Upper lobe of left lung (tissue), 4 donors: ENCODE data around the gene TRMT6.

Experiments
- POLR2AphosphoS5 ChIP-seq, 2 donors: sonication (generic); formaldehyde crosslinking; IDR thresholded peaks; one replicate each; pipeline ENCODE4 v1.5.1; 2017; ENCODE audit warnings: antibody characterized with exemption in 2 of 2
- TF ChIP-seq, protein P1 (sequence below), 6 experiments: fragments of 450-650 bp in 4 of 6; fragments of 200-600 bp in 2 of 6; sonication (generic) in 2 of 6; IDR thresholded peaks; one replicate each; pipeline ENCODE4 v1.5.1; 2016 to 2019; ENCODE audit warnings: antibody characterized with exemption in 6 of 6

DNA sequence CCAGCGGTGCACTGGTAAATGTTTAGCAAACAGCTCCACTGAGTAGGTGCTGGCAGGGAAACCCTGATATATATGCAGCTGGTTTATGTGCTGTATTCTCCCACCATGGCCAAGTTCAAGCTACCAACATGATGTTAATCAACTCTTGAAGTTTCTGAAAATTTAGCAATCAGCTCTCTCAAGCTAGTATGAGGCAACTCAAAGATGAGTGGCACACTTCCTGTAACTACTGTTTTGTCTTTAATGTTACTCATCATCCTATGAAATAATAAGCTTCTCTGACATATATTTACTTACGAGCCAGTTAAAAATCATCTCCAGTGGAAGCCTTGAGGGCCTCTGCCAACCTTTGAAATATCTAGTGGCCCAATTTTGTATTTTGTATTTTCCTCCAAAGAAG is 54.7 kb downstream of the TRMT6 start:
- TF ChIP-seq POLR2AphosphoS5 (IDR thresholded peaks at IDR 0.05): no peak
- TF ChIP-seq, protein P1, sequence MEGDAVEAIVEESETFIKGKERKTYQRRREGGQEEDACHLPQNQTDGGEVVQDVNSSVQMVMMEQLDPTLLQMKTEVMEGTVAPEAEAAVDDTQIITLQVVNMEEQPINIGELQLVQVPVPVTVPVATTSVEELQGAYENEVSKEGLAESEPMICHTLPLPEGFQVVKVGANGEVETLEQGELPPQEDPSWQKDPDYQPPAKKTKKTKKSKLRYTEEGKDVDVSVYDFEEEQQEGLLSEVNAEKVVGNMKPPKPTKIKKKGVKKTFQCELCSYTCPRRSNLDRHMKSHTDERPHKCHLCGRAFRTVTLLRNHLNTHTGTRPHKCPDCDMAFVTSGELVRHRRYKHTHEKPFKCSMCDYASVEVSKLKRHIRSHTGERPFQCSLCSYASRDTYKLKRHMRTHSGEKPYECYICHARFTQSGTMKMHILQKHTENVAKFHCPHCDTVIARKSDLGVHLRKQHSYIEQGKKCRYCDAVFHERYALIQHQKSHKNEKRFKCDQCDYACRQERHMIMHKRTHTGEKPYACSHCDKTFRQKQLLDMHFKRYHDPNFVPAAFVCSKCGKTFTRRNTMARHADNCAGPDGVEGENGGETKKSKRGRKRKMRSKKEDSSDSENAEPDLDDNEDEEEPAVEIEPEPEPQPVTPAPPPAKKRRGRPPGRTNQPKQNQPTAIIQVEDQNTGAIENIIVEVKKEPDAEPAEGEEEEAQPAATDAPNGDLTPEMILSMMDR (IDR thresholded peaks at IDR 0.05): no peak
